ENCODE data around the gene TUSC2.

Gene TUSC2

DNA sequence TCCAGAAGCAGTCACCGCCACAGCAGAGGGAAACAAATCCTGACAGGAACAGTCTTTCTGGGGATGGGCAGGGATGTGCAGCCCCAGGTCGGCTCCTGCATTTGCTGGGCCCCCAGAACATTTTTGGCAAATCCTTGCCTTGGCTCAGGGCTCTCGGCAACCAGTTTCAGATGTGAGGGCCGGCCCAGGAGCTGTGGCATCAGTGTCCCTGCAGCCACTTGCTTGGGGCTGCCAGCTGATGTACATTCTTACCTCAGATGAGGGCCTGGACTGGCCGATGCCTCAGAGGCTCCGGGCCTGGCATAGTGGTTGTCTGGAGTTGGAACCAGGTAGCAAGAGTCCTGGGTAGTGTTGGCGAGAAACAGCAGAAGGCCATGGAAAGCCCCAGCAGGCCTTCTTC is 26.8 kb upstream of the TUSC2 start:
- no peak for DNase-seq (ENCODE audit: low read depth in 3 of 3)

DNA sequence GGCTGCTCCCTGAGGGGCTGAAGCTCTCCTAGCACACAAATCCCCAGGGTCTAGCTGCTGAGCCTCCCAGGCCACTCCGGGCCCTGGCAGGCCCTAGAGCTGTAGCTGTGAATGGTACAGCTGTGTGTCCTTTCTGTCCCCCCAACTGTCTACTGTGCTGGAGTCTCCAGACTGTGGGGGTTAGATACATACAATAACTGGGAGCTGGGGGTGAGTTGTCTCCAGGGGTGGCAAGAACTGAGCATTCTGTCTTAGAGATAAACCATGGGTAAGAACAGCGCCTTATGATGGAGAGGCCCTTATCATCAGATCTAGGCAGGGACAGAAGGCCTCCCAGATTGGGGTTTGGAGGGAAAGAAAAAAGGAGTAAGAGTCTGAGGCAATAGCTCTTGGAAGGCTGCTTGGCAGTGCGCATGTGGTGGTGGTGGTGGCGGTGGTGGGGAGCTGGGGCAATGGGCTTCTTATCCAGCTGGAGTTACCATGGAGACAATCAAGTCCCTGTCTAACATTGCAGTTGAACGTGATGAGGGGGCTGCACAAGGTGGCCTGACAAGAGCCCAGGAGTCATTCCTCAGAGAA is 26.3 kb upstream of the TUSC2 start:
- no peak for DNase-seq (ENCODE audit: low read depth in 3 of 3)

DNA sequence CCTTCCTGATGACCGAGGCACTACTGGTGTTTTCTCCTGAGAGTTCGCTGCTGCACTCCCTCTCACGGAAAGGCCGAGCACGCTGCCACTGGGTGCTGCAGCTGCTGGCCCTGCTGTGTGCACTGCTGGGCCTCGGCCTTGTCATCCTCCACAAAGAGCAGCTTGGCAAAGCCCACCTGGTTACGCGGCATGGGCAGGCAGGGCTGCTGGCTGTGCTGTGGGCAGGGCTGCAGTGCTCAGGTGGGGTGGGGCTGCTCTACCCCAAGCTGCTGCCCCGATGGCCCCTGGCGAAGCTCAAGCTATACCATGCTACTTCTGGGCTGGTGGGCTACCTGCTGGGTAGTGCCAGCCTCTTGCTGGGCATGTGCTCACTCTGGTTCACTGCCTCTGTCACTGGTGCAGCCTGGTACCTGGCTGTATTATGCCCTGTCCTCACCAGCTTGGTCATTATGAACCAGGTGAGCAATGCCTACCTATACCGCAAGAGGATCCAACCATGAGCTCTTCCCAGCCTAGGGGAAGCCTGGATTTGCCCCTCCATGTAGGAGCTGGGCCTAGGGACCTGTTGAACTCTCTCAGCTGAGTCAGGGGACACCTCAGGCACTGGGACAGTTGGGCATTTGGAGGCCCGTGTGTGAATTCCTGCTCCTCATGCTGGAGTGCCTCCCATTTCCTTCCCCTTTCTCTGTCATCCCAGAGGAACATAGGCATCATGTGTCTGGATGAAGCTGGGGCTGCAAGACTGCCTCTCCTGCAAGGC is 25.4 kb upstream of the TUSC2 start:
- no peak for DNase-seq (ENCODE audit: low read depth in 3 of 3)

DNA sequence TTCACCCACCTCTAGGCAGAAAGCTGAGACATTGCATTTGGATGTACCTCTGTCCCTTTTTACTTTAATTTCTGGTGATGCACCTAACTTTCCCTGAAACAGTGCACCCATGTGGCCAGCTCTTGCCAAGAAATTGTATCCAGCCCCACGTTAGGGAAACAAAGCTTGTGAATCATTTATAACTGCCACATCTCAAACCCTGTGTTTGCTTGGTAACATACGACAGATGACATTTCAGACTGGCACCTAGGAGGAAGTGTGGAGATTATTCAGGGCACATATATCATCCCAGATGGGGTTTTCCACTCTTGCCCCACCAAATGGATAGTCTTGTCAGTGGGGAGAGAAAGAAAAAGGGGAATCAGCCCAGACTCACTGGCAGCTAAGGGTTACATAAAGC is 24.8 kb upstream of the TUSC2 start:
- DNase-seq (ENCODE audit: low read depth in 3 of 3): no peak

DNA sequence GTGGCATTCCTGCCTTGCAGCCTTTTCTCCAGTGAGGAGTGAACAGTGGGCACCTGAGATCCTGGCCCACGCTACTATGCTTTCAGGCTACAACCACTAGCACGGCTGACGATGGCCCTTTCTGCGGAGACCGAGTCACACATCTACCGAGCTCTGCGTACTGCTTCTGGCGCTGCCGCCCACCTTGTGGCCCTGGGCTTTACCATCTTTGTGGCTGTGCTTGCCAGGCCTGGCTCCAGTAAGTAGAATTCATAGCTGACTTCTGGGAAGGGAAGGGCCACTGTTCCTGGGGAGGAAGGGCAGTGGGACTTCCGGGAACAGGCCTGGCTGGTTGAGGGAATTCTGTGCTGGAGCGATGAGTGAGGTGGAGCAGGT is 23.3 kb upstream of the TUSC2 start:
- no peak for DNase-seq (ENCODE audit: low read depth in 3 of 3)

DNA sequence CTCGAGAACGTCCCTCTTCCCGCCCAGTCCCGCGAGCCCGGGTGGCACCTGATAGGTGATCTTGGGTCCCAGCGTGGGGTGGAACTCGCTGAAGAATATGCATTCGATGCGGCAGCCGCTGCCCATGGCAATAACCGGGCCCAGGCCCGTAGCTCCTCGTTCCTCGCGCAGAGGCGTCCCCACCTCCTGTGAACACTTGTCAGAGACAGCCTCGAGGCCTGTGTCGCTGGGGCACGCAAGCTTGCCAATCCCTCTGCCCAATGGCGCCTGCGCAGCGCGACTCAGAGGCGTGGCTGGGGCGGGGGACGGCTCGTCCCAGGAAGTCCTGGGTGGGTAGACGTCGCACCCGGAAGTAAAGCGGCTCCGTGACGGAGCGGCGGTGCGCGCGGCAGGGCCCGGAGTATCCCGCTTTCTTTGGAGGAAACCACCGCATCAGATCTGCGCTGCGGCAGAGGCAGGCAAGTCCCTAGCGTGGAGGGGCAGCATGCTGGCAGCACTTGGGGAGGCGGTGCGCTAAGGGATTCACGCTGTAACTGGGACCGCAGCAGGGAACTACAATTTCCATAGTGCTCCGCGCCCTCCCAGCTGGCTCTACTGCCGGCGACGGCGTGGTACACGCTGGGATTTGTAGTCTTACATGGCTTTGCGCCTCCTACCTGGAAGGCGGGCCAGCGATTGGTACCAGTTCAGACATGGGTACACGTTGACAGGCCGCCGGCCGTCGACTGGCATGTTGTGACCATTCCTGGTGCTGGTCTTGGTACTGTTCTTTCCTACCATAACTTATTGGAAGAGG is 22.7 kb upstream of the TUSC2 start, which contains the start of the genes CYB561D2 and NPRL2:
Gene CYB561D2, plus strand, starts transcription at position 336 of the 796 bp plus-strand sequence. CDS start 572 bp downstream, outside the sequence.
Gene NPRL2, minus strand, starts transcription at position 249 of the 796 bp plus-strand sequence. Its CDS starts 123 bp downstream, at position 126.
- DNase-seq (ENCODE audit: low read depth in 3 of 3): peak; percentile 98 to 99 (median 99)

DNA sequence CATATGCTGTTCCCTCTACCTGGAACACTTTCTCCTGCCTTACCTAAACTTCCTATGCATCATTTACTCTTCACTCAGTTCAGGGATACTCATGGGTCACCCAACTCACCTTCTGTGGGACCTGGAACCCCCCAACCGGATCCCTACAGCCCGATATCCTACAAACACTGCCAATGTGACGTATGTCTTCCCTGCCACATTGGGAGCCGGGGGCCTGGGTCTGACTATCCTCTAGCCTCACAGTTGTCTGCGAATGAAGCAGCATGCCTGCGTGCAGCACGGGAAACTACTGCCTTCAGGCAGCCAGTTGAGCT is 22.1 kb upstream of the TUSC2 start:
- DNase-seq (ENCODE audit: low read depth in 3 of 3): no peak

DNA sequence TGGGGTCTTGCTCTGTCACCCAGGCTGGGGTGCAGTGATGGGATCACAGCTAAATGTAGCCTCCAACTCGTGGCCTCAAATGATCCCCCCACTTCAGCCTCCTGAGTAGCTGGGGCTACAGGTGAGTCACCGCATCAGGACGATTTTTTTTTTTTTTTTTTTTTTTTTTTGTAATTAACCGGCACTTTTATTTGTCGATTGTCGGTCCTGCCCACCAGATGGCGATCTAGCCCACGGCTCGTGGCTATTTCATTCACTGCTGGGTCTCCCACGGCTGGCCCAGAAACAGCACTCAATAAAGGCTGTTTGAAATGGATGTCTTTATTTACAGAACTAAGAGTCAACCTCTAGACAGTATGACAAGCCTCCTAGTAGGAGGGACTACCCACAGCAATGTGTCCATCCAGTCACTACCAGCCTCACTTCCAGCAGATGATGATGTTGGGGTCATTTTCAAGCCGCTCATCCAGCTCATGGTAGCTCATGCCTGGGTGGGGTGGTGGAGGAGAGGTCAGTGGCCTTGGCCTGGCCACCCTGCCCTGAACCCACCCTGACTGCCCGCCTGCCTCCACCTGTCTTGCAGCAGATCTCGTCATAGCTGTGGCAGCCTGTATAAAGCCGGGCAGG is 19.3 kb upstream of the TUSC2 start:
- peak in 2 of 3 experiments; percentile 64 to 66 for DNase-seq (ENCODE audit: low read depth in 3 of 3)

DNA sequence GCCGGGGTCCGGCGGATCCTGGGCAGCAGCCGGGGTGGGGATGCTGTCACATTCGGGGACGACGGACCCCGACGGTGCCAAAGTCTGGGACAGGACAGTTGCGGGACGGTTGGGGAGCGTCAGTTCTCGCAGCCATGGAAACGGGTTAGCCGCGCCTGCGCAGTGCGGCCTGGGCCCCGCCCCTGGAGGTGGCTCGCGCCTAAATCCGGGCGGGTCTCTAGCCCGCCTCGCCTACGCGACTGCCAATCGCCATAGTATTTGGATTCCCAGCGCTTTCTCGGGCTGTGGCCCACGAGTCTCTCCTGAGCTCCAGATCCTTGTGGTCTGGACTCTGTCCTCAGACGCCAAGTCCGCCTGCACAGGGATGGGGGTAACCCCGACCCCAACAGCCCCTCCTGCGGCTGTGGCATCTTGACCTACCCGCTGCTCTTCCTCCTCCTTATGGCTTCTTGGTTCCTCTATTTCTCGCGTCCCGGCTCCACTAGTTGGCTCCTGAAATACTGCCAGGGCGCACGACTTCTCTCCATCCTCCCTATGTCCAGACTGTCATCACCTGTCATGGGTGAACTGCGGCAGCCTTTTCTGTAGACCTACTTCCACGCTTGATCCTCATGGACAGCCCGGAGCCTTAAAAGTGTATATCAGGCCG is 17.7 kb upstream of the TUSC2 start, which contains the start of gene ZMYND10:
Gene ZMYND10, minus strand, starts transcription at position 147 of the 649 bp plus-strand sequence. CDS start 153 bp downstream, outside the sequence.
- DNase-seq (ENCODE audit: low read depth in 3 of 3): peak; percentile 50 to 55 (median 54)

DNA sequence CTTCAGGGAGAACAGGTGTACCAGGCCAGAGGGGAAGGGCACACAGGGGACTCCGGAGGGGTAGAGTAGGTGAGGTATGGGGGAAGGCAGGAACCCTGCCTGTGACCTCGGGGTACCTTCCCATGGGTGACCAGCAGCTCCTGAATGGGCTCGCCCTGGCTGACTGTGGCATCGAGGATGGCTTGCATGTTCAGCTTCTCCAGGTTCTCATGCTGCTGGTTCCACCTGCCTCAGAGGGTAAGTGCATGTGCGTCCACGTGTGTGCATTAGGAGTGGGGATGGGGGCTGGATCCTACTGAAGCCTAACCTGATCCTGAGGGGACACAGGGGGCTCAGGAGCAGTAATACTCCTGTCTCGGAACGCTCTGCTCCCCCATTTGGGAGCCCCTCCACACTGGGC is 17.0 kb upstream of the TUSC2 start:
- no peak for DNase-seq (ENCODE audit: low read depth in 3 of 3)

DNA sequence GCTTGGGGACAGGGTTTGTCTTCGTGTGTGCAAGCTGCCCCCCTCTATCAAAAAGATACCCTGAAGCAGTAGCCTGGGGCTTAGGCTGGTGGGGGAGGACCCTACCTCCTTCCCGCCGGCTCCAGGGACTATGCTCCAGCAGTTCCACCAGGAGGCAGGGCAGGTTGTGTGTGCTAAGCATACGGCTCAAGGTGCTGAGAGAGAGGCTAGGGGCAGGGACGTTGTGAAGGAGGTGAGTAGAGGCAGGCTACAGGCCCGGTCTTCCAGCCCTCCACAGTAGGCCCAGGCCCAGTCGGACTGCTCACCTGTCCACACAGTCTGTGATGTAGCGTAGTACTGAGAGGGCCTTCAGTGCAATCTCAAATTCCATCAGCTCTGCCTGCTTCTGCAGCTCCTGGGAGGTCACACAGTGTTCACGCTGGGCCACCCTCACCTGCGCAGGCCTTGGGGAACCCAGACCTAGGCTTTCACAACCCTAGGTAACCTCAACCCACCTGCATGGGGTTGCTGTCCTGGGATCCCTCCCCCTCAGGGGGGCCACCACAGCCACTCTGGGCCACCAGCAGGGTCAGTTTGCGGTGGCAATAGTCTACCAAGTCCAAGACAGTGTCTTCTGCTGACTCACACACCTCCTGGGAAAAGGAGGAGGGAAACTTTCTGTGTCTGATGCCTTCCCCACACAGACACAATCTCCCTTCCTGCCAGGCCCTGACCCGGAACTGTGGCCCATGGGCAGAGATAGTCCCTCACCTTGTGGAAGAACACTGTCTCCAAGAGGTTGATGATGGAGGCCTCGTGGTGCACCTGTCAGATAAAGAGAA is 15.0 kb upstream of the TUSC2 start:
- DNase-seq (ENCODE audit: low read depth in 3 of 3): no peak

DNA sequence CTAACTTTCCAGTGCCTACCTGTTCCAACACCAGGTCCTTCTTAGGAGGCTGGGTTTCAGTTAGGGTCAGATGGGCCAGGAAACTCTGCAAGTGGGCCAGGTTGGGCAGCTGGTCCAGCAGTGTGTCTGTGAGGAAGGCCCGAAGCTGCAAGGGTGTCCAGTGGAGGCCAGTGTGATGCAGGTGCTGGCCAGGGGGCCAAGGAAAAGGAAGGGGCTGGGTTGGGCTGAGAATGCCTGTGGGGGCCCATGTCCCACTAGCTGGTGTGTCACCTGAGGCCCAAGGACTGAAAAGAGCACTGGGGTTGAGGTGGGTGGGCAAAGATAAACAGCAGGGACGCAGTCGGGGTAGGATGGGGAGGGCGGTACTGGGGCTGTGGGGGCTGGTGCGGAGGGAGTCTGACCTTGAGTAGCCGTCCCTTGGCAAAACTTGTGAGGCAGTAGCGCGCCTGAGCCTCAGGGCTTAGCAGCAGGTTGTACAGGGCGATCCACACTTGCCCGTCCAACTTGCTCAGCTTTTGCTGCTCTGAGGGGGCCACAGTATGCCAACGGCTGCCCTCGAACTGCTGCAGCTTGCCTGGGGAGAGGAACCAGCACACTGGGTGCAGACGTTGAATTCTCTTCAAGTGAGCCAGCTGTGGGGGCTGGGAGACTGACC is 14.1 kb upstream of the TUSC2 start:
- DNase-seq (ENCODE audit: low read depth in 3 of 3): no peak

DNA sequence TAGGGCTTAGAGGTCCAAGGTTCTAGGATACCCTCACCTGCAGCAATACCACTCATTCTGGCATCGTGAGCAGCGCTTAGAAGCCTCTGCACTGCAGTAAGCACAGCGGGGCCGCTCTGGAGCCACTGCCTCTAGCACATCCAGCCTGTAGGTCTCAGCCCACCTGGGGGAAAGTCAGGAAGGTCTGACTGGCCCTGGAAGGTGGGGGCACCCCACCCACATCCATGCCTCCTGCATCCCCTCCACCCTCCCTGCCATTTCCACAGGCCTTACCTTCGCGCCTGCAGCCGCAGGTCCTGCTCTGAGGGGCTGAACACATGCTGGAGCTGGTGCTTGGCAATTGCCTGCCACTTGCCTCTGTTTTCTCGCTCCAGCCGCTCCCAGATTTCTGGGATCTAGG is 13.5 kb upstream of the TUSC2 start:
- DNase-seq (ENCODE audit: low read depth in 3 of 3): no peak

DNA sequence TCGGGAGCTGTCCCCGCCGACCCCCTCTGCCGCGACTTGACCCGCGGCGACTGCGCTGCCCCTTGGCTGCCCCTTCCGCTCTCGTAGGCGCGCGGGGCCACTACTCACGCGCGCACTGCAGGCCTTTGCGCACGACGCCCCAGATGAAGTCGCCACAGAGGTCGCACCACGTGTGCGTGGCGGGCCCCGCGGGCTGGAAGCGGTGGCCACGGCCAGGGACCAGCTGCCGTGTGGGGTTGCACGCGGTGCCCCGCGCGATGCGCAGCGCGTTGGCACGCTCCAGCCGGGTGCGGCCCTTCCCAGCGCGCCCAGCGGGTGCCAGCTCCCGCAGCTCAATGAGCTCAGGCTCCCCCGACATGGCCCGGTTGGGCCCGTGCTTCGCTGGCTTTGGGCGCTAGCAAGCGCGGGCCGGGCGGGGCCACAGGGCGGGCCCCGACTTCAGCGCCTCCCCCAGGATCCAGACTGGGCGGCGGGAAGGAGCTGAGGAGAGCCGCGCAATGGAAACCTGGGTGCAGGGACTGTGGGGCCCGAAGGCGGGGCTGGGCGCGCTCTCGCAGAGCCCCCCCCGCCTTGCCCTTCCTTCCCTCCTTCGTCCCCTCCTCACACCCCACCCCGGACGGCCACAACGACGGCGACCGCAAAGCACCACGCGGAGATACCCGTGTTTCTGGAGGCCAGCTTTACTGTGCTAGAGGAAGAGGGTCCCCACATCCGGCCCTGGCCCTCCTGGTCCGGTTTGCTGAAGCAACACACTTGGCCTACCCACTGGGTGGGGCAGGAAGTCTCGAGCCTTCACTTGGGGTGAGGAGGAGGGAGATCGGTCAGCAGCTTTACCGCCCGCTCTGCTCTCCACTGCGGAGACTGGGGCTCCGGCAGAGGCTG is 12.7 kb upstream of the TUSC2 start, which contains the start of gene RASSF1:
Gene RASSF1, minus strand, starts transcription at position 389 of the 882 bp plus-strand sequence. Its CDS starts 31 bp downstream, at position 358.
- DNase-seq (ENCODE audit: low read depth in 3 of 3): peak in 1 of 3 experiments; percentile 32

DNA sequence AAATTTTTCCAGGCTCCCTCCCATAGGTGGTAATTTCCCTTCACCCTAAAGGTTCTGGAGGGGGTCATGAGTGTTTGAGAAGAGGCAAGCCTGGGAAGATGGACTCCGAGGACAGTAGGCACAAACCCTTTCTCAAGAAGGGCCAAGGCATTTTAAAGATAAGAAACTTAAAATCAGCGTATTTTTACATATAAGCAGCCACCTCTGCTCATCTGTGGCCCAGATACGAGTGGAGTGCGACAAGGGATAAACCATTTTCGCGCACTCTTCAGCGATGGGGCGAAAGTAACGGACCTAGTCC is 12.1 kb upstream of the TUSC2 start:
- DNase-seq (ENCODE audit: low read depth in 3 of 3): no peak

DNA sequence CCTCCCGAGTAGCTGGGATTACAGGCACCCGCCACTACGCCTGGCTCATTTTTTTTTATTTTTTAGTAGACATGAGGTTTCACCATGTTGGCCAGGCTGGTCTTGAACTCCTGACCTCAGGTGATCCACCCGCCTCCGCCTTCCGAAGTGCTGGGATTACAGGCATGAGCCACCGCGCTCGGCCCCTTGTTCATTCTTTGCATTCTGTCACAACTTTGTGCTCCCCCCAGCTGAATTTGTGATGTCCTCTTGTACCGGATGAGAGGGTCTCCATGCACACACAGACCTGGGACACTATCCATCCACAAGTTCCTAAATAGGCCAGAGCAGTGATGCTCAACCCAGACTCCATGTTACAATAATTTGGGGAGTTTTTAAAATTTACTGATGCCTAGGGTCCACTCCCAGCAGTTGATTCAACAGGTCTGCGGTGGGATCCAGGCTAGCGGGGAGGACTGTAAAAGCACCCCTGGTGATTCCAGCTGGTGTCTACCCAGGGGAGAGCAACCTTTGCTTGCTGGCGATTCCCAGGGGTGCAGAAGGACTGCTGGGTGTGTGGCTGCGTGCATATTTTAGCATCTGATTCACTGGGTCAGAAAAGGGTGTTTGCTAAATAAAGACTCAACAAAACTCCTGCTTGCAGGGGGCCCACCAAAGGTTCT is 11.6 kb upstream of the TUSC2 start:
- no peak for DNase-seq (ENCODE audit: low read depth in 3 of 3)

DNA sequence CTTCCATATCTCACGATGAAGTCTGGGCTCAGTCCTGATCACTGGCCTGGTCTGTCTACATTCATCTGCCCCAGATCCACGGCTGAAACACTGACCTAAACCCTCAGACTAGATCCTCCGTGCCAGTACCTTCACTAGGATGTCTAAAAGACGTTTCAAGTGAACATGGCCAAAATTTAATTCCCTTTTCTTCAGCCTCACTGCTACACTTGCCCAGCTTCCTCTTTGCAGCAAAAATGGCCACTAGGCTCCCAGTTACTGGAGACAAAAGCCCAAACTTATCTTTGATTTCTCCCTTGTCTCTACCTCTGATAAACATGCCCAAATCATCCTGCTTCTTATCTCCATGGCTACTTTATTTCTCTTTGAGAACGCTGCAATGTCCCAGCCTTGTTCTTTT is 10.9 kb upstream of the TUSC2 start:
- no peak for DNase-seq (ENCODE audit: low read depth in 3 of 3)

DNA sequence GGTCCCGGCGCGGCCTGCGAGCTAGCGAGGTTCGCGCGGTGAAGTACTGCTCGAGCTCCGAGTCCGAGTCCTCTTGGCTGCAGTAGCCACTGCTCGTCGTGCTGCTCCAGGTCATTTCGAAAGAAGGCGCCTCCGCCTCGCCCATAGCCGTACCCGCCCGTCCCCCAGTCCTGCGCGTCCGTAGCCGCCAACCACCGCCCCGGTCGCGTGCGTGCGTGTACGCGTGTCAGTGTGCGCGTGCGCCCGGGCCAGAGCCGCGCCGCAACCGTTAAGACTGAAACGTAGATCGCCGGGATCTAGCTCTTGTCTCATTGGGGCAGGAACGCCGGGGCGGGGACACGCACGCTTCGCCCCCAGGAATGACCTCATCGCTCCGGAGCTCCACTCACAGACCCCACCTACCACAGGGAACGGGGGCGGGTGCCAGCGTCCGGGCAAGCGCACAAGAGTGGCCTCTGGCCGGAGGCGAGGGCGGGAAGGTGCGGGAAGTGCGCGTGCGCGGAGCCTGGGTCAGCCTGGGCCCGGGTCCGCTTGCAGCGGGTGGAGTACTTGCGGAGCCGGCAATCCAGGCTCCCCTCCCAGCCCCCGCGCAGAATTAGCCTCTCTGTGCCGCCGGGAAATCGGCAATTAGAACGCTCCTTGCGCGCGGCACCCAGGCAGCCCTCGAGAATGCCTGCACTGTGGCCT is 9.3 kb upstream of the TUSC2 start:
- peak; percentile 88 to 90 (median 89) for DNase-seq (ENCODE audit: low read depth in 3 of 3)

Data from stimulated activated CD4-positive, alpha-beta T cell treated with anti-CD3 and anti-CD28 coated beads, TNF-alpha, amount 100 ng/mL, for 4 hours (primary cell).